Uterus (tissue), 4 donors: Measurements from ENCODE around the gene FANCB. TPM values are rescaled to one million over a fixed set of nuclear protein-coding genes. Genes with fewer than 3 reads are reported as not detected.

ENCODE experiments used
- DNase-seq, 2 donors: peaks; one replicate each; pipeline ENCODE4 v3.0.0-alpha.2; 2019 to 2020
- H3K27ac ChIP-seq, 2 donors: fragments of 200-600 bp; sonication (generic); 1 replicate in 1 of 2; 2 replicates in 1 of 2; pipeline ENCODE4 v1.5.1; 2016 to 2018
- H3K27me3 ChIP-seq, 2 donors: fragments of 200-600 bp; sonication (generic); one replicate each; pipeline ENCODE4 v1.5.1; 2018 to 2019; ENCODE audit warnings: control low read depth in 1 of 2
- H3K36me3 ChIP-seq, 2 donors: fragments of 200-600 bp; sonication (generic); one replicate each; pipeline ENCODE4 v1.5.1; 2019; ENCODE audit warnings: control low read depth in 1 of 2
- H3K4me1 ChIP-seq, 2 donors: fragments of 200-600 bp; sonication (generic); one replicate each; pipeline ENCODE4 v1.5.1; 2018 to 2019; ENCODE audit warnings: control low read depth in 1 of 2
- H3K4me3 ChIP-seq, 2 donors: fragments of 200-600 bp; sonication (generic); 1 replicate in 1 of 2; 2 replicates in 1 of 2; pipeline ENCODE4 v1.5.1; 2018 to 2019; ENCODE audit warnings: mild to moderate bottlenecking in 1 of 2
- H3K9me3 ChIP-seq, 2 donors: fragments of 200-600 bp; sonication (generic); one replicate each; pipeline ENCODE4 v1.5.1; 2019; ENCODE audit warnings: control low read depth in 1 of 2
- CTCF ChIP-seq, 4 experiments: fragments of 200-600 bp in 2 of 4; fragments of 450-650 bp in 2 of 4; sonication (generic) in 2 of 4; IDR thresholded peaks; one replicate each; pipeline ENCODE4 v1.5.1; 2016 to 2019; ENCODE audit warnings: antibody characterized with exemption in 4 of 4, mild to moderate bottlenecking in 2 of 4, moderate library complexity in 1 of 4
- POLR2A ChIP-seq, 2 donors: fragments of 450-650 bp; IDR thresholded peaks; one replicate each; pipeline ENCODE4 v1.6.1; 2016; ENCODE audit warnings: antibody characterized with exemption in 2 of 2, mild to moderate bottlenecking in 1 of 2, moderate library complexity in 1 of 2
- intact Hi-C: fragments of 100-400 bp; cut with DNase I; formaldehyde crosslinking; loops from one replicate; pipeline ENCODE4 v1.15.1; 2023; ENCODE audit warnings: low total_unique reads
- total RNA-seq, 4 donors: library from RNA; depleted of rRNA in 3 of 4; stranded (reverse); fragments of >200 nt in 3 of 4; gene quantifications; one replicate each; pipeline versions ENCODE4 v1.1.0 to v1.2.4, GENCODE V29; 2014 to 2023
- donor health status: DM: yes; HTN: yes; CAD: no.

FANCB gene
- total RNA-seq, 4 donors from 2014 or later: 0.51 to 15.1 (median 3.2) TPM

GRCh38 chrX:14851526-14851925, 21.3 kb downstream of the FANCB start:
- no peak overlapping the region for H3K27ac ChIP-seq
- H3K9me3 ChIP-seq: no peaks in the 10 kb centered on the region
- no peak for DNase-seq
- H3K36me3 ChIP-seq: no peaks in the 10 kb centered on the region
- TF ChIP-seq POLR2A (IDR thresholded peaks at IDR 0.05) (no peak), CTCF (IDR thresholded peaks at IDR 0.05) (no peak)
- no peaks in the 10 kb centered on the region for H3K4me1 ChIP-seq
- no peak overlapping the region for H3K4me3 ChIP-seq
- no peaks in the 10 kb centered on the region for H3K27me3 ChIP-seq
- intact Hi-C loops: no loop called here

GRCh38 chrX:14843666-14844065, 29.2 kb downstream of the FANCB start:
- no peaks in the 10 kb centered on the region for H3K27me3 ChIP-seq
- no peaks in the 10 kb centered on the region for H3K4me1 ChIP-seq
- no peak for DNase-seq
- intact Hi-C loops: no loop called here
- H3K36me3 ChIP-seq: no peaks in the 10 kb centered on the region
- H3K4me3 ChIP-seq: no peak overlapping the region
- no peak overlapping the region for H3K27ac ChIP-seq
- H3K9me3 ChIP-seq: no peaks in the 10 kb centered on the region
- no peak for TF ChIP-seq CTCF (IDR thresholded peaks at IDR 0.05)
- TF ChIP-seq POLR2A (IDR thresholded peaks at IDR 0.05): no peak

- TF ChIP-seq POLR2A (IDR thresholded peaks at IDR 0.05): no peak
- TF ChIP-seq CTCF (IDR thresholded peaks at IDR 0.05): no peak
- DNase-seq: no peak
- Histone ChIP-seq H3K36me3 (no peaks in the 10 kb centered on the region), H3K27ac (no peak overlapping the region), H3K9me3 (no peaks in the 10 kb centered on the region), H3K4me1 (no peaks in the 10 kb centered on the region), H3K27me3 (no peaks in the 10 kb centered on the region), H3K4me3 (no peak overlapping the region)
- intact Hi-C loops: no loop called here
Measured at GRCh38 chrX:14837155-14837554, 35.7 kb downstream of the FANCB start.

- Histone ChIP-seq H3K27ac (no peak overlapping the region), H3K27me3 (no peaks in the 10 kb centered on the region), H3K36me3 (no peaks in the 10 kb centered on the region), H3K4me3 (no peak overlapping the region), H3K9me3 (no peaks in the 10 kb centered on the region), H3K4me1 (no peaks in the 10 kb centered on the region)
- no peak for TF ChIP-seq CTCF (IDR thresholded peaks at IDR 0.05)
- DNase-seq: no peak
- intact Hi-C loops: no loop called here
Measured at GRCh38 chrX:14832586-14832985, 40.3 kb downstream of the FANCB start.

GRCh38 chrX:14832151-14832550, 40.7 kb downstream of the FANCB start:
- H3K27ac ChIP-seq: no peak overlapping the region
- intact Hi-C loops: no loop called here
- no peaks in the 10 kb centered on the region for H3K36me3 ChIP-seq
- TF ChIP-seq POLR2A (IDR thresholded peaks at IDR 0.05) (no peak), CTCF (IDR thresholded peaks at IDR 0.05) (no peak)
- no peak for DNase-seq
- H3K9me3 ChIP-seq: no peaks in the 10 kb centered on the region
- H3K4me3 ChIP-seq: no peak overlapping the region
- no peaks in the 10 kb centered on the region for H3K27me3 ChIP-seq
- no peaks in the 10 kb centered on the region for H3K4me1 ChIP-seq
